HepG2 (cell line): ENCODE results near the gene PLEKHD1. TPM values are rescaled to one million over a fixed set of nuclear protein-coding genes. Genes with fewer than 3 reads are reported as not detected.

Experiments
- ATAC-seq: fragments of 200-7000 bp; cut with Tn5 transposase; 3 replicates; pipeline ENCODE4 v1.9.1; 2020; ENCODE audit warnings: mild to moderate bottlenecking, moderate library complexity
- BruUV-seq: library from RNA; stranded (reverse); fragments of 400-500 nt; replicated peaks from 2 replicates; lab custom pipeline; 2021; lab: Mats Ljungman, UMichigan
- CTCF ChIA-PET: fragments of 300-600 bp; formaldehyde crosslinking; extraction: SDS; loops from one replicate; lab custom pipeline; 2021; ENCODE audit warnings: low total read pairs, inconsistent platforms, low intra/inter-chr PET ratio; lab: Yijun Ruan, JAX
- POLR2A ChIA-PET: fragments of 350-600 bp; sonication (Branson Sonifier 250); formaldehyde crosslinking; loops from one replicate; lab custom pipeline; 2020; ENCODE audit warnings: antibody characterized with exemption, inconsistent platforms; lab: Yijun Ruan, JAX
- DNase-seq: peaks from one replicate; pipeline ENCODE4 v3.0.0-alpha.2; 2015; ENCODE audit warnings: low spot score
- FAIRE-seq: peaks from 3 replicates; lab custom pipeline; 2011; peaks lifted over from hg19 to GRCh38; lab: Jason Lieb, UNC
- H2AFZ ChIP-seq: one replicate; pipeline ENCODE4 v1.6.1; 2011; ENCODE audit warnings: low read length, inconsistent platforms
- H3K27ac ChIP-seq: fragments of 300-600 bp; 3 replicates; pipeline ENCODE4 v1.8.0; 2011; ENCODE audit warnings: mixed run types, mild to moderate bottlenecking, mixed read lengths, low read length, inconsistent platforms; ENCODE audit not compliant: insufficient read depth; ENCODE audit errors: extremely low read length
- H3K27me3 ChIP-seq, 2 experiments: fragments of 200-600 bp in 1 of 2; 2 replicates in 1 of 2; 3 replicates in 1 of 2; pipeline versions ENCODE4 v1.6.0 to v1.8.0; 2011; ENCODE audit warnings: low read length in 2 of 2, mild to moderate bottlenecking in 2 of 2, moderate library complexity in 2 of 2, inconsistent platforms in 1 of 2; ENCODE audit not compliant: insufficient read depth in 2 of 2, control insufficient read depth in 1 of 2
- H3K36me3 ChIP-seq, 2 experiments: fragments of 200-600 bp in 1 of 2; replicated peaks in 1 of 2; 2 replicates in 1 of 2; 3 replicates in 1 of 2; pipeline versions ENCODE4 v1.5.1 to v1.8.0; 2011; ENCODE audit warnings: low read length in 2 of 2, inconsistent platforms in 1 of 2; ENCODE audit not compliant: insufficient read depth in 2 of 2, control insufficient read depth in 1 of 2
- H3K4me1 ChIP-seq: 2 replicates; pipeline ENCODE4 v1.5.1; 2012; ENCODE audit warnings: low read length, inconsistent platforms; ENCODE audit not compliant: insufficient read depth
- H3K4me2 ChIP-seq: 2 replicates; pipeline ENCODE4 v1.6.0; 2011; ENCODE audit warnings: low read depth, low read length, inconsistent platforms
- H3K4me3 ChIP-seq, 3 experiments: fragments of 200-600 bp in 1 of 3; sonication (generic), shearing (Covaris generic) in 1 of 3; replicated peaks in 1 of 3; 2 replicates each; pipeline ENCODE4 v1.5.1; 2011 to 2016; ENCODE audit warnings: low read length in 3 of 3, inconsistent platforms in 2 of 3, low read depth in 2 of 3, mild to moderate bottlenecking in 2 of 3, control low read depth in 1 of 3, mixed read lengths in 1 of 3; ENCODE audit not compliant: insufficient read depth in 1 of 3
- H3K79me2 ChIP-seq: one replicate; pipeline ENCODE4 v1.6.1; 2011; ENCODE audit warnings: low read length, inconsistent platforms; ENCODE audit not compliant: insufficient read depth
- H3K9ac ChIP-seq: 2 replicates; pipeline ENCODE4 v1.6.0; 2011; ENCODE audit warnings: mild to moderate bottlenecking, low read depth, low read length, inconsistent platforms; ENCODE audit not compliant: insufficient read depth
- H3K9me3 ChIP-seq: 2 replicates; pipeline ENCODE4 v1.5.1; 2012; ENCODE audit warnings: mild to moderate bottlenecking, low read length
- H4K20me1 ChIP-seq: 2 replicates; pipeline ENCODE4 v1.6.0; 2011; ENCODE audit warnings: inconsistent platforms, mild to moderate bottlenecking, low read length, moderate library complexity; ENCODE audit not compliant: insufficient read depth
- BORCS8-MEF2B ChIP-seq: sonication (generic); formaldehyde crosslinking; IDR thresholded peaks from 2 replicates; pipeline ENCODE4 v1.8.0; 2022; ENCODE audit warnings: mild to moderate bottlenecking, missing genetic modification reagents
- FOXA1 ChIP-seq, 2 experiments: fragments of 450-650 bp in 1 of 2; sonication (generic) in 1 of 2; formaldehyde crosslinking in 1 of 2; IDR thresholded peaks; 2 replicates each; pipeline versions ENCODE4 v1.4.0 to v1.6.1; 2016 to 2020; ENCODE audit warnings: missing genetic modification reagents in 1 of 2
- MLX ChIP-seq: IDR thresholded peaks from 2 replicates; pipeline ENCODE4 v1.6.1; 2016
- NCOR1 ChIP-seq: fragments of 200-600 bp; sonication (generic); IDR thresholded peaks from 2 replicates; pipeline ENCODE4 v1.7.0; 2017; ENCODE audit warnings: antibody characterized with exemption, low read length, borderline replicate concordance
- PLRG1 ChIP-seq: fragments of 450-650 bp; conservative IDR thresholded peaks from 2 replicates; pipeline ENCODE4 v1.6.1; 2016
- SKIL ChIP-seq: sonication (generic); formaldehyde crosslinking; IDR thresholded peaks from 2 replicates; pipeline ENCODE4 v1.8.0; 2022; ENCODE audit warnings: missing genetic modification reagents, mild to moderate bottlenecking, moderate library complexity, borderline replicate concordance
- SNAPC5 ChIP-seq: sonication (generic); formaldehyde crosslinking; IDR thresholded peaks from 2 replicates; pipeline ENCODE4 v1.8.1; 2023; ENCODE audit warnings: mild to moderate bottlenecking, missing genetic modification reagents, borderline replicate concordance
- ZNF382 ChIP-seq: sonication (generic); formaldehyde crosslinking; IDR thresholded peaks from 2 replicates; pipeline ENCODE4 v1.5.0; 2020; ENCODE audit warnings: missing genetic modification reagents, mild to moderate bottlenecking, borderline replicate concordance
- ZNF546 ChIP-seq: sonication (generic); formaldehyde crosslinking; conservative IDR thresholded peaks from 2 replicates; pipeline ENCODE4 v1.8.1; 2023; ENCODE audit warnings: mild to moderate bottlenecking, missing genetic modification reagents
- ZNF713 ChIP-seq: sonication (generic); formaldehyde crosslinking; IDR thresholded peaks from 2 replicates; pipeline ENCODE4 v1.4.0; 2020; ENCODE audit warnings: mild to moderate bottlenecking, missing genetic modification reagents
- ZSCAN25 ChIP-seq: sonication (generic); formaldehyde crosslinking; IDR thresholded peaks from 2 replicates; pipeline ENCODE4 v1.8.0; 2022; ENCODE audit warnings: mild to moderate bottlenecking, missing genetic modification reagents
- WGBS: methylation state at CpG from one replicate; pipeline ENCODE4 v1.1.6; 2017; ENCODE audit warnings: low lambda C conversion rate; 5-methylcytosine and 5-hydroxymethylcytosine counted together
- in situ Hi-C: cut with HindIII; loops from 2 replicates; pipeline ENCODE4 v1.10.0; 2017; ENCODE audit warnings: low pct_unique_long_range_greater_than_20kb; ENCODE audit not compliant: extremely low pct_ligation_motif_present
- intact Hi-C: fragments of 100-400 bp; cut with micrococcal nuclease; formaldehyde crosslinking; loops from one replicate; pipeline ENCODE4 v1.10.0; 2022; ENCODE audit not compliant: unreplicated experiment
- polyA plus RNA-seq, 8 experiments: library from polyadenylated mRNA; depleted of rRNA in 3 of 8; stranded (reverse) in 7 of 8; unstranded in 1 of 8; fragments of >200 nt; fragmentation: Illumina TruSeq in 4 of 8; extraction: Trizol in 4 of 8; gene quantifications; 2 replicates each; pipeline versions ENCODE4 v1.2.1 to v1.2.3, GENCODE V29; 2011 to 2016; ENCODE audit warnings: low read depth in 4 of 8, missing spikeins in 1 of 8, mixed read lengths in 1 of 8; ENCODE audit not compliant: insufficient read depth in 1 of 8
- total RNA-seq, 5 experiments: library from RNA; depleted of rRNA; stranded (reverse); fragments of >200 nt; fragmentation: Illumina TruSeq; extraction: Trizol; gene quantifications; 2 replicates each; pipeline ENCODE4 v1.2.3, GENCODE V29; 2016; ENCODE audit warnings: low read depth in 1 of 5

PLEKHD1 gene
- total and polyA plus RNA-seq, 2 of the 13 experiments (the other 11 are each of a cell fraction or from before 2014, with no cell fraction given): 0.01 TPM; not detected in 1

GRCh38 chr14:69473260-69473659 is 11.3 kb upstream of the PLEKHD1 start:
- WGBS: 32% methylated on average over 3 of the region's 3 CpGs
- H3K79me2 ChIP-seq: no peaks in the 10 kb centered on the region
- DNase-seq (no peak), FAIRE-seq (no peak), ATAC-seq (no peak)
- ChIA-PET CTCF (no interaction called here), POLR2A (no interaction called here)
- H3K4me2 ChIP-seq: no peak overlapping the region
- no peaks in the 10 kb centered on the region for H3K27me3 ChIP-seq
- H3K4me1 ChIP-seq: 0 out of 2 replicates have a peak, but pooled peaks cover 6% of the 10 kb centered on the region
- intact Hi-C loops: no loop called here
- H3K36me3 ChIP-seq: no peaks in the 10 kb centered on the region
- H3K9me3 ChIP-seq: no peaks in the 10 kb centered on the region
- in situ Hi-C loops: no loop called here
- no peak overlapping the region for H2AFZ ChIP-seq
- H3K9ac ChIP-seq: no peak overlapping the region
- TF ChIP-seq MLX (CRISPR knock-in tag) (no peak), BORCS8-MEF2B (no peak), ZSCAN25 (no peak), PLRG1 (no peak)
- H3K27ac ChIP-seq: no peak overlapping the region
- H4K20me1 ChIP-seq: no peaks in the 10 kb centered on the region
- BruUV-seq: no TSS peak
- H3K4me3 ChIP-seq: no peak overlapping the region

GRCh38 chr14:69473946-69474345 is 10.6 kb upstream of the PLEKHD1 start:
- Histone ChIP-seq H3K36me3 (no peaks in the 10 kb centered on the region), H3K4me3 (no peak overlapping the region), H3K27ac (no peak overlapping the region), H3K27me3 (no peaks in the 10 kb centered on the region), H4K20me1 (no peaks in the 10 kb centered on the region), H3K9me3 (no peaks in the 10 kb centered on the region), H3K79me2 (no peaks in the 10 kb centered on the region), H3K9ac (no peak overlapping the region), H2AFZ (no peak overlapping the region), H3K4me2 (no peak overlapping the region), H3K4me1 (0 out of 2 replicates have a peak, but pooled peaks cover 6% of the 10 kb centered on the region)
- FAIRE-seq (no peak), DNase-seq (no peak), ATAC-seq (no peak)
- TF ChIP-seq SNAPC5 (CRISPR knock-in tag) (no peak), SKIL (CRISPR knock-in tag) (no peak), ZNF546 (CRISPR knock-in tag) (no peak), NCOR1 (no peak), FOXA1 (IDR thresholded peaks at IDR 0.05) (no peak), FOXA1 (CRISPR knock-in tag; IDR thresholded peaks at IDR 0.05) (no peak), ZNF713 (CRISPR knock-in tag) (no peak), ZNF382 (no peak)
- in situ Hi-C loops: no loop called here
- CTCF ChIA-PET: no interaction called here
- intact Hi-C loops: no loop called here
- WGBS: 45% methylated on average over 3 of the region's 3 CpGs
- BruUV-seq: no TSS peak
- POLR2A ChIA-PET: no interaction called here
